Spleen (tissue), 7 donors: ENCODE data around the gene ADARB2.

ENCODE experiments used
- CTCF ChIP-seq, 11 experiments: fragments of 200-600 bp in 7 of 11; fragments of 450-650 bp in 4 of 11; sonication (generic) in 4 of 11; IDR thresholded peaks in 8 of 11; conservative IDR thresholded peaks in 3 of 11; 1 replicate in 7 of 11; 2 replicates in 4 of 11; pipeline versions ENCODE4 v1.4.0 to v1.8.0; 2016 to 2021; ENCODE audit warnings: antibody characterized with exemption in 11 of 11, inconsistent platforms in 4 of 11, mild to moderate bottlenecking in 1 of 11
- POLR2A ChIP-seq, 3 donors: fragments of 450-650 bp; IDR thresholded peaks; one replicate each; pipeline ENCODE4 v1.5.1; 2017; ENCODE audit warnings: antibody characterized with exemption in 3 of 3, mild to moderate bottlenecking in 1 of 3
- POLR2AphosphoS5 ChIP-seq, 3 donors: sonication (generic); formaldehyde crosslinking; IDR thresholded peaks; one replicate each; pipeline ENCODE4 v1.5.1; 2017; ENCODE audit warnings: antibody characterized with exemption in 3 of 3
- donor health status: DM: no; HTN: no; CAD: no; lungs with moderate emphysema.
- donor health status: DM: no; HTN: no; CAD: no.
- donor health status: DM: no; HTN: no; CAD: no.

- TF ChIP-seq POLR2AphosphoS5 (IDR thresholded peaks at IDR 0.05) = no peak
- TF ChIP-seq CTCF (IDR thresholded peaks at IDR 0.05 in 8 of 11, conservative IDR thresholded peaks at IDR 0.05 in 3 of 11) = no peak
- TF ChIP-seq POLR2A (IDR thresholded peaks at IDR 0.05) = no peak
These were observed 98.4 kb downstream of the ADARB2 start for GRCh38 chr10:1638889-1639419.
